Osteoblast (primary cell): Measurements from ENCODE around the gene AKT3. TPM values are rescaled to one million over a fixed set of nuclear protein-coding genes. Genes with fewer than 3 reads are reported as not detected.
A peak's percentile ranks its signal among the peaks of the same experiment; 100 is the strongest.

Experiments used
- DNase-seq: peaks from one replicate; pipeline ENCODE4 v3.0.0; 2011; ENCODE audit warnings: low spot score, mixed read lengths; ENCODE audit not compliant: insufficient read length; ENCODE audit errors: missing footprints
- H2AFZ ChIP-seq: 2 replicates; pipeline ENCODE4 v1.6.0; 2011; ENCODE audit warnings: mild to moderate bottlenecking, low read length
- H3K27ac ChIP-seq: 2 replicates; pipeline ENCODE4 v1.5.1; 2011; ENCODE audit warnings: mild to moderate bottlenecking, low read depth, low read length, moderate library complexity
- H3K27me3 ChIP-seq: 2 replicates; pipeline ENCODE4 v1.6.0; 2012; ENCODE audit warnings: mild to moderate bottlenecking, control low read depth, inconsistent platforms, low read length, moderate library complexity; ENCODE audit not compliant: insufficient read depth
- H3K36me3 ChIP-seq: 2 replicates; pipeline ENCODE4 v1.5.1; 2011; ENCODE audit warnings: mild to moderate bottlenecking, low read length, control low read depth, moderate library complexity; ENCODE audit not compliant: insufficient read depth
- H3K4me1 ChIP-seq: 2 replicates; pipeline ENCODE4 v1.5.1; 2011; ENCODE audit warnings: mild to moderate bottlenecking, low read length, control low read depth, moderate library complexity; ENCODE audit not compliant: insufficient read depth
- H3K4me2 ChIP-seq: 2 replicates; pipeline ENCODE4 v1.6.0; 2011; ENCODE audit warnings: mild to moderate bottlenecking, low read length; ENCODE audit not compliant: insufficient read depth
- H3K4me3 ChIP-seq: fragments of 200-600 bp; sonication (generic); 3 replicates; pipeline ENCODE4 v1.5.1; 2012; ENCODE audit warnings: mild to moderate bottlenecking, low read length, inconsistent platforms; ENCODE audit not compliant: insufficient read depth
- H3K79me2 ChIP-seq: 2 replicates; pipeline ENCODE4 v1.6.0; 2012; ENCODE audit warnings: mild to moderate bottlenecking, low read length, control low read depth, inconsistent platforms; ENCODE audit not compliant: insufficient read depth
- H3K9me3 ChIP-seq: 2 replicates; pipeline ENCODE4 v1.5.1; 2011; ENCODE audit warnings: low read depth, low read length, control low read depth
- H4K20me1 ChIP-seq: 2 replicates; pipeline ENCODE4 v1.6.0; 2012; ENCODE audit warnings: mild to moderate bottlenecking, low read length, control low read depth; ENCODE audit not compliant: insufficient read depth
- CTCF ChIP-seq: IDR thresholded peaks from 2 replicates; pipeline ENCODE4 v1.5.1; 2011; ENCODE audit warnings: mild to moderate bottlenecking, low read depth, low read length, moderate library complexity; ENCODE audit errors: extremely low read depth
- total RNA-seq: library from RNA; depleted of rRNA; stranded (reverse); fragments of >200 nt; gene quantifications from 2 replicates; pipeline ENCODE4 v1.2.3, GENCODE V29; 2012

The AKT3 gene
- total RNA-seq, 1 donor = 38.7 TPM

GRCh38 chr1:243508303-243508713 is 341.7 kb downstream of the AKT3 start:
- H3K36me3 ChIP-seq = peaks cover 19% of the 10 kb centered on the region
- H3K4me2 ChIP-seq = no peak overlapping the region
- H3K27ac ChIP-seq = no peak overlapping the region
- no peak overlapping the region for H2AFZ ChIP-seq
- H3K4me3 ChIP-seq = no peak overlapping the region
- H3K9me3 ChIP-seq = no peaks in the 10 kb centered on the region
- no peaks in the 10 kb centered on the region for H3K27me3 ChIP-seq
- H3K4me1 ChIP-seq = peaks cover 5% of the 10 kb centered on the region
- no peak for DNase-seq
- TF ChIP-seq CTCF = no peak
- H3K79me2 ChIP-seq = no peaks in the 10 kb centered on the region
- H4K20me1 ChIP-seq = peaks cover 3% of the 10 kb centered on the region

GRCh38 chr1:243507672-243508302 is 342.3 kb downstream of the AKT3 start:
- Histone ChIP-seq H3K79me2 (no peaks in the 10 kb centered on the region), H3K27ac (no peak overlapping the region), H3K36me3 (peaks cover 23% of the 10 kb centered on the region), H4K20me1 (peaks cover 3% of the 10 kb centered on the region), H3K9me3 (no peaks in the 10 kb centered on the region), H2AFZ (no peak overlapping the region), H3K27me3 (no peaks in the 10 kb centered on the region), H3K4me1 (peaks cover 5% of the 10 kb centered on the region), H3K4me3 (no peak overlapping the region), H3K4me2 (no peak overlapping the region)
- DNase-seq = no peak
- no peak for TF ChIP-seq CTCF

GRCh38 chr1:243507001-243507671 is 342.9 kb downstream of the AKT3 start:
- no peak overlapping the region for H3K4me2 ChIP-seq
- peaks cover 26% of the 10 kb centered on the region for H3K36me3 ChIP-seq
- DNase-seq = no peak
- no peak overlapping the region for H3K4me3 ChIP-seq
- H3K79me2 ChIP-seq = no peaks in the 10 kb centered on the region
- H2AFZ ChIP-seq = no peak overlapping the region
- H3K27me3 ChIP-seq = no peaks in the 10 kb centered on the region
- peaks cover 5% of the 10 kb centered on the region for H3K4me1 ChIP-seq
- no peak for TF ChIP-seq CTCF
- peaks cover 3% of the 10 kb centered on the region for H4K20me1 ChIP-seq
- H3K27ac ChIP-seq = no peak overlapping the region
- no peaks in the 10 kb centered on the region for H3K9me3 ChIP-seq

GRCh38 chr1:243505986-243506689 is 343.9 kb downstream of the AKT3 start:
- Histone ChIP-seq H3K9me3 (no peaks in the 10 kb centered on the region), H3K36me3 (peaks cover 17% of the 10 kb centered on the region), H3K27ac (peak overlapping the region; percentile 25), H3K4me3 (no peak overlapping the region), H2AFZ (no peak overlapping the region), H3K4me2 (no peak overlapping the region), H4K20me1 (peaks cover 3% of the 10 kb centered on the region), H3K4me1 (peaks cover 9% of the 10 kb centered on the region), H3K27me3 (no peaks in the 10 kb centered on the region), H3K79me2 (no peaks in the 10 kb centered on the region)
- DNase-seq = no peak
- TF ChIP-seq CTCF = no peak
